DMS153 treated with DMSO at 0.1 percent for 48 hours (cell line): ENCODE results near the gene SLC34A2.

Experiments used
- DNase-seq: peaks from one replicate; lab custom pipeline; 2025; ENCODE audit not compliant: unreplicated experiment; lab: John Stamatoyannopoulos, UW

Gene SLC34A2

DNA sequence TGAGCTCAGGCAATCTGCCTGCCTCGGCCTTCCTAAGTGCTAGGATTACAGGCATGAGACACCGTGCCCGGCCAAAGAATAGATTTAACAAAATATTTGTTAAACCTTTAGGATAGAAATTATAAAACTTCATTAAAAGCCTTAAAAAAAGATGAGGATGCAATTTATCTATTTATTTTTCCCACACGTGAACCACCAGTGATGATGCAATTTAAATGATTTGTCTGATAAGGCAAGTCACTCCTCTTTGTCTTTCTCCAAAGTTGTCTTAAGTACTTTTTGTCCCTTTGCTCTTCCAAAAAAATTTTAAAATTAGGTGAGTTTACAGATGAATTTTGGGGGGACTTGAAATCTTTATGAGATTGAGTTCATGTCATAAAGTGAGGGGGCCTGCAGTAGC lies 58.2 kb downstream of the SLC34A2 start:
- DNase-seq, result no peak

DNA sequence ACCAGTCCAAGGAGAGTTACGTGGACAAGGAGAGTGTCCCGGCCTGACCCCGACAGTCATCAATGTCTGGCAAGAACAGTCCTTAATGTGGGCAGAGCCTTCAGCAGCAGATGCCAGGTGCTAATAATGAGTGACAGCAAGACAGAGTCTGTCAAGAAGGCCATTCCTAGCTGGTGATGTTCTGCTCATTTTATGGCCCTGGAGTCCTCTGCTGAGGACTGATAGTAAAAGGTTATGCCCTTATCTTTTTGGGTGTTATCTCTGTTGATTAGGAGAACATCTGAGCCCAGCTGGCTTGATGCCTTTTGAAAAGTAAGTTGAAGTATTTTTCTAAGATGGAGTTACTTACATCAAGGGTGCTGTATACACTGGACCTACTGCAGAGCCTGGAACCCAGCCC lies 67.3 kb downstream of the SLC34A2 start:
- DNase-seq, result no peak

DNA sequence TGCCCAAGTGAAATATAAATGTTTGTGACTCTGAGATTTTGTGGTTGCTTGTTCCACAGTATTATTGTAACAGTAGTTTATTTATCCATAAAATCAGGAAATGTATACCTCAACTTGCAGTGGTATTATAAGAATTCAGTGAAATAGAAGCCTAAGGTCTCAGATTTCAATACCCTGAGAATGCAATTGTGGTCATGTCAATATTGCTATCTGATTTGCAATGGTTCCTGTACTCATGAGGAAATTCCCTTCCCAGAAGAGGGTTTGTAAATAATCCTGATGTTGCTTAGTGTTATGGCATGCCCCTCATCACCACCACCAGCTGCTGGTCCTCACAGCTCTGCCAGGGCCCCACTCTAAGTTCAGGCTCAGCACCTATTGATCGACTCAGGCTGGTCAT lies 67.8 kb downstream of the SLC34A2 start:
- no peak for DNase-seq

GRCh38 chr4:25725870-25726269 lies 70.2 kb downstream of the SLC34A2 start:
- DNase-seq, result no peak

DNA sequence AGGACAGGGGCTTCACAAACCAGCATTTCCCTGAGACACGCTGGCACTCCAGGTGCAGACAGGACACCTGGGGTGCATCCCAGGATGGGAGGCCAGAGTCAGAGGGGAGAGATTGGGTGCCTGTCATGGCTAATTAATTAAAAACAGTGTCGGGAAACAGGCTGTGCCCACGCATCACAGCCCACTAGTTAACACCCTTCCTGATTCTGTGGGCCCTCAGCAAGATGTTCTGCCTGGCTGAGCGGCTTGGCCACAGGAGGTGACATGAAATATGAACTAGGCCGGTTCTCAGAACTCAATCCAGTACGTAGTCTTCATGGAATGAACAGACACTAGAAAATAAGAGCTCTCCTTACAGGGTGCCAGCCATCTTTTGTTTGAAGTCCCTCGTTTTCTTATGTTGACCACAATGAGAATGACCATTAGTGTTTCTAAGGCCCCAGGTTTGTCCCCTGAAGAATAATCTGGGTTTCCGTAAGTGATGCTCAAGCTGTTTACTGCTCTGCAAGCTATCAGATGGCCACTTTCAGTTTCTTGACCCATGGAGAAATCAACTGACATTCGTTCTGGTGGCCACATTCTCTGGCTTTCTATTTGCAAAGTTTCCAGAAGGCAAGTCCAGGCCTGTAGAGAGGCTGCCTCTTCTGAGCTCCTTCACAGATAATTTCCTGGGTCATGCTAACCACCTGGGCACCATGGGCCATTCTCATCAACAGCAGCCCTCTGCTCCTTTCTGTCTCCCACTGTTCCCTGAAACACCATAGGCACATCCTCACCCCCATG lies 72.3 kb downstream of the SLC34A2 start:
- DNase-seq, result no peak
